ENCODE measurements around the gene C2orf69. TPM values are rescaled to one million over a fixed set of nuclear protein-coding genes. Genes with fewer than 3 reads are reported as not detected.
A peak's percentile ranks its signal among the peaks of the same experiment; 100 is the strongest.

Gene C2orf69
- total and polyA plus RNA-seq, 2 of the 13 experiments (the other 11 are each of a cell fraction or from before 2014, with no cell fraction given) = 4.8 to 19.3 TPM

DNA sequence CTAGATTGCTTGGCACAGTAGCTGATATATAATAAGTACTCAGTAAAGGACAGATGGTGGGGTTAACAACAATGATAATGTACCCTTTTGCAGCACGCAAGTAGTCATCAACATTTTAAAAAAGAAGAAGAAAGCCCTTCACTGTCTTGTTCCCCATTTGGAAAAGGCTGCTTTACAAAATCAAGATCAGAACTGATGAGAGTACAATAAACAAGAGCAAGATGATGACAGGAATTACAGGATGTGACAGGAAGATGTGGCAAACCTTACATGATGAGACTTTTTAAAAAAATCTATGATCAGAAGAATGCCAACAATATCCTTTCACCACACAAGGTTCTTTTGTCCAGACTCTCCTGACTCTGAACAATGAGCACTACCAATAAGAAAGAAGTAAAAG, 35.1 kb downstream of the C2orf69 start:
- no peak overlapping the region for H3K9ac ChIP-seq (ENCODE audit: insufficient read depth, low read depth, low read length)
- ATAC-seq = no peak
- no peak overlapping the region for H3K4me3 ChIP-seq (replicated peaks in 1 of 3; ENCODE audit: insufficient read depth in 1 of 3, low read depth in 2 of 3, low read length in 3 of 3)
- H3K79me2 ChIP-seq (ENCODE audit: insufficient read depth, low read length) = peaks cover 12% of the 10 kb centered on the region
- no peaks in the 10 kb centered on the region for H3K27me3 ChIP-seq (ENCODE audit: control insufficient read depth in 1 of 2, insufficient read depth in 2 of 2, low read length in 2 of 2)
- H2AFZ ChIP-seq (ENCODE audit: low read length) = no peak overlapping the region
- no peaks in the 10 kb centered on the region; the same call in 1 of the 2 replicates for H4K20me1 ChIP-seq (ENCODE audit: insufficient read depth, low read length)
- ChIA-PET POLR2A (interaction anchor here (3.6 kb wide), 1 partner anchor 8 kb away, joined by 15 read pairs; the partner anchor contains the start of genes MAIP1 and TYW5), CTCF (ENCODE audit: low intra/inter-chr PET ratio, low total read pairs) (no interaction called here)
- intact Hi-C loops (cut with micrococcal nuclease; ENCODE audit: unreplicated experiment) (no loop called here), in situ Hi-C loops (cut with HindIII; ENCODE audit: extremely low pct_ligation_motif_present, low pct_unique_long_range_greater_than_20kb) (no loop called here)
- no TSS peak for BruUV-seq (replicated peaks)
- no peak overlapping the region for H3K4me2 ChIP-seq (ENCODE audit: low read depth, low read length)
- no peak for FAIRE-seq
- peaks cover 25% of the 10 kb centered on the region for H3K4me1 ChIP-seq (ENCODE audit: insufficient read depth, low read length)
- H3K27ac ChIP-seq (ENCODE audit: extremely low read length, insufficient read depth, low read length) = no peak overlapping the region
- DNase-seq (ENCODE audit: low spot score) = no peak
- H3K9me3 ChIP-seq (ENCODE audit: low read length) = no peaks in the 10 kb centered on the region
- TF ChIP-seq, protein P1, sequence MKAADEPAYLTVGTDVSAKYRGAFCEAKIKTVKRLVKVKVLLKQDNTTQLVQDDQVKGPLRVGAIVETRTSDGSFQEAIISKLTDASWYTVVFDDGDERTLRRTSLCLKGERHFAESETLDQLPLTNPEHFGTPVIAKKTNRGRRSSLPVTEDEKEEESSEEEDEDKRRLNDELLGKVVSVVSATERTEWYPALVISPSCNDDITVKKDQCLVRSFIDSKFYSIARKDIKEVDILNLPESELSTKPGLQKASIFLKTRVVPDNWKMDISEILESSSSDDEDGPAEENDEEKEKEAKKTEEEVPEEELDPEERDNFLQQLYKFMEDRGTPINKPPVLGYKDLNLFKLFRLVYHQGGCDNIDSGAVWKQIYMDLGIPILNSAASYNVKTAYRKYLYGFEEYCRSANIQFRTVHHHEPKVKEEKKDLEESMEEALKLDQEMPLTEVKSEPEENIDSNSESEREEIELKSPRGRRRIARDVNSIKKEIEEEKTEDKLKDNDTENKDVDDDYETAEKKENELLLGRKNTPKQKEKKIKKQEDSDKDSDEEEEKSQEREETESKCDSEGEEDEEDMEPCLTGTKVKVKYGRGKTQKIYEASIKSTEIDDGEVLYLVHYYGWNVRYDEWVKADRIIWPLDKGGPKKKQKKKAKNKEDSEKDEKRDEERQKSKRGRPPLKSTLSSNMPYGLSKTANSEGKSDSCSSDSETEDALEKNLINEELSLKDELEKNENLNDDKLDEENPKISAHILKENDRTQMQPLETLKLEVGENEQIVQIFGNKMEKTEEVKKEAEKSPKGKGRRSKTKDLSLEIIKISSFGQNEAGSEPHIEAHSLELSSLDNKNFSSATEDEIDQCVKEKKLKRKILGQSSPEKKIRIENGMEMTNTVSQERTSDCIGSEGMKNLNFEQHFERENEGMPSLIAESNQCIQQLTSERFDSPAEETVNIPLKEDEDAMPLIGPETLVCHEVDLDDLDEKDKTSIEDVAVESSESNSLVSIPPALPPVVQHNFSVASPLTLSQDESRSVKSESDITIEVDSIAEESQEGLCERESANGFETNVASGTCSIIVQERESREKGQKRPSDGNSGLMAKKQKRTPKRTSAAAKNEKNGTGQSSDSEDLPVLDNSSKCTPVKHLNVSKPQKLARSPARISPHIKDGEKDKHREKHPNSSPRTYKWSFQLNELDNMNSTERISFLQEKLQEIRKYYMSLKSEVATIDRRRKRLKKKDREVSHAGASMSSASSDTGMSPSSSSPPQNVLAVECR (CRISPR knock-in tag; IDR thresholded peaks at IDR 0.05; ENCODE audit: borderline replicate concordance) = no peak
- peak; percentile 31; the same call in 1 of the 2 replicates for TF ChIP-seq RBFOX2 (IDR thresholded peaks at IDR 0.05; ENCODE audit: low read depth, low read length)
- 98% methylated on average over 1 of the region's 1 CpG for WGBS (ENCODE audit: low lambda C conversion rate)
- peaks cover 22 to 76% of the 10 kb centered on the region in 2 experiments for H3K36me3 ChIP-seq (replicated peaks in 1 of 2; ENCODE audit: control insufficient read depth in 1 of 2, insufficient read depth in 2 of 2, low read length in 2 of 2)

DNA sequence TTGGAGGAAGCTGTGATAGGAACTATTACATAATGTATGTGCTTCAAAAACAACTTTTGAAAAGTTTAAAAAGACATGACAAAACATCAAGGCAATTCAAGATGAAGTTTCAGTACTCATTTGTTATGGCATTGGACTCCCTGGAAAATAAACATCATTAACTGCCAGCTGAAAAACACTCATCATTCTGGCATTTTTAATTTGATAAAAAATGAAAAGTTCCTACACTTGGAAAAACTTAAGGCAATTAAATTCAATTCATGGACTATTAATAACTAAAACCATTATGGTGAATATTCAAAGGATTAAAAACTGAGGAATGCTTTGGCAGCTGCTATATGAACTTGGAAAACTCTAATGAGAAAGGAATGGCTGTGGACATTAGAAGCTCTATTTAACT, 35.7 kb downstream of the C2orf69 start:
- no peak overlapping the region for H3K4me3 ChIP-seq (replicated peaks in 1 of 3; ENCODE audit: insufficient read depth in 1 of 3, low read depth in 2 of 3, low read length in 3 of 3)
- no peak for TF ChIP-seq RARG (CRISPR knock-in tag; IDR thresholded peaks at IDR 0.05; ENCODE audit: low read depth)
- no peak for TF ChIP-seq NPAS2 (CRISPR knock-in tag; IDR thresholded peaks at IDR 0.05; ENCODE audit: borderline replicate concordance)
- no peak for TF ChIP-seq U2AF1 (optimal IDR thresholded peaks at IDR 0.05; ENCODE audit: low read depth, low read length)
- no peak for TF ChIP-seq RAD21 (CRISPR knock-in tag; IDR thresholded peaks at IDR 0.05)
- no peak for TF ChIP-seq ETV6 (CRISPR knock-in tag; conservative IDR thresholded peaks at IDR 0.05)
- TF ChIP-seq HMGA1 (CRISPR knock-in tag; conservative IDR thresholded peaks at IDR 0.05) = no peak
- TF ChIP-seq FOXA1 (IDR thresholded peaks at IDR 0.05) = no peak
- no peak for TF ChIP-seq FOXA1 (CRISPR knock-in tag; IDR thresholded peaks at IDR 0.05)
- no peak for TF ChIP-seq CEBPB (IDR thresholded peaks at IDR 0.05; ENCODE audit: borderline replicate concordance, low read depth, low read length)
- TF ChIP-seq, protein P2, sequence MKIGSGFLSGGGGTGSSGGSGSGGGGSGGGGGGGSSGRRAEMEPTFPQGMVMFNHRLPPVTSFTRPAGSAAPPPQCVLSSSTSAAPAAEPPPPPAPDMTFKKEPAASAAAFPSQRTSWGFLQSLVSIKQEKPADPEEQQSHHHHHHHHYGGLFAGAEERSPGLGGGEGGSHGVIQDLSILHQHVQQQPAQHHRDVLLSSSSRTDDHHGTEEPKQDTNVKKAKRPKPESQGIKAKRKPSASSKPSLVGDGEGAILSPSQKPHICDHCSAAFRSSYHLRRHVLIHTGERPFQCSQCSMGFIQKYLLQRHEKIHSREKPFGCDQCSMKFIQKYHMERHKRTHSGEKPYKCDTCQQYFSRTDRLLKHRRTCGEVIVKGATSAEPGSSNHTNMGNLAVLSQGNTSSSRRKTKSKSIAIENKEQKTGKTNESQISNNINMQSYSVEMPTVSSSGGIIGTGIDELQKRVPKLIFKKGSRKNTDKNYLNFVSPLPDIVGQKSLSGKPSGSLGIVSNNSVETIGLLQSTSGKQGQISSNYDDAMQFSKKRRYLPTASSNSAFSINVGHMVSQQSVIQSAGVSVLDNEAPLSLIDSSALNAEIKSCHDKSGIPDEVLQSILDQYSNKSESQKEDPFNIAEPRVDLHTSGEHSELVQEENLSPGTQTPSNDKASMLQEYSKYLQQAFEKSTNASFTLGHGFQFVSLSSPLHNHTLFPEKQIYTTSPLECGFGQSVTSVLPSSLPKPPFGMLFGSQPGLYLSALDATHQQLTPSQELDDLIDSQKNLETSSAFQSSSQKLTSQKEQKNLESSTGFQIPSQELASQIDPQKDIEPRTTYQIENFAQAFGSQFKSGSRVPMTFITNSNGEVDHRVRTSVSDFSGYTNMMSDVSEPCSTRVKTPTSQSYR (CRISPR knock-in tag; IDR thresholded peaks at IDR 0.05; ENCODE audit: borderline replicate concordance) = no peak
- TF ChIP-seq ZBTB20 (CRISPR knock-in tag; IDR thresholded peaks at IDR 0.05; ENCODE audit: borderline replicate concordance, low read depth) = no peak

More for the DNA sequence above, 35.7 kb downstream of the C2orf69 start:
- peaks cover 20 to 72% of the 10 kb centered on the region in 2 experiments for H3K36me3 ChIP-seq (replicated peaks in 1 of 2; ENCODE audit: control insufficient read depth in 1 of 2, insufficient read depth in 2 of 2, low read length in 2 of 2)
- CTCF ChIA-PET (ENCODE audit: low intra/inter-chr PET ratio, low total read pairs) = no interaction called here
- FAIRE-seq (no peak), ATAC-seq (no peak), DNase-seq (ENCODE audit: low spot score) (no peak)
- POLR2A ChIA-PET = no interaction called here
- no peaks in the 10 kb centered on the region for H3K27me3 ChIP-seq (ENCODE audit: control insufficient read depth in 1 of 2, insufficient read depth in 2 of 2, low read length in 2 of 2)
- BruUV-seq (replicated peaks) = TSS peak; percentile 1
- peaks cover 12% of the 10 kb centered on the region for H3K79me2 ChIP-seq (ENCODE audit: insufficient read depth, low read length)
- H3K9me3 ChIP-seq (ENCODE audit: low read length) = no peaks in the 10 kb centered on the region
- H3K9ac ChIP-seq (ENCODE audit: insufficient read depth, low read depth, low read length) = no peak overlapping the region
- H2AFZ ChIP-seq (ENCODE audit: low read length) = no peak overlapping the region
- peaks cover 25% of the 10 kb centered on the region for H3K4me1 ChIP-seq (ENCODE audit: insufficient read depth, low read length)
- intact Hi-C loops (cut with micrococcal nuclease; ENCODE audit: unreplicated experiment) (no loop called here), in situ Hi-C loops (cut with HindIII; ENCODE audit: extremely low pct_ligation_motif_present, low pct_unique_long_range_greater_than_20kb) (no loop called here)
- no peak overlapping the region for H3K27ac ChIP-seq (ENCODE audit: extremely low read length, insufficient read depth, low read length)
- H3K4me2 ChIP-seq (ENCODE audit: low read depth, low read length) = no peak overlapping the region
- no peaks in the 10 kb centered on the region for H4K20me1 ChIP-seq (ENCODE audit: insufficient read depth, low read length)

Measured in HepG2 (cell line).